Esophagus muscularis mucosa (tissue), 4 donors: ENCODE results near the gene ANTXRL.

ENCODE experiments used
- CTCF ChIP-seq, 3 experiments: fragments of 200-600 bp in 2 of 3; fragments of 450-650 bp in 1 of 3; sonication (generic) in 2 of 3; IDR thresholded peaks; one replicate each; pipeline ENCODE4 v1.5.1; 2017 to 2019; ENCODE audit warnings: antibody characterized with exemption in 3 of 3, mild to moderate bottlenecking in 2 of 3, moderate library complexity in 1 of 3
- EP300 ChIP-seq: sonication (generic); formaldehyde crosslinking; IDR thresholded peaks from one replicate; pipeline ENCODE4 v1.6.1; 2017; ENCODE audit warnings: antibody characterized with exemption
- POLR2A ChIP-seq: fragments of 450-650 bp; IDR thresholded peaks from one replicate; pipeline ENCODE4 v1.6.1; 2017; ENCODE audit warnings: antibody characterized with exemption, moderate library complexity, mild to moderate bottlenecking, low read depth

GRCh38 chr10:46288601-46289206 lies 1.9 kb downstream of the ANTXRL start:
- TF ChIP-seq CTCF (IDR thresholded peaks at IDR 0.05) (no peak), POLR2A (no peak), EP300 (no peak)
